Coronary artery (tissue), 2 donors: ENCODE results near the gene ATF6B.

Experiments
- DNase-seq: peaks from one replicate; pipeline ENCODE4 v3.0.0-alpha.2; 2017; ENCODE audit warnings: low spot score
- H3K27ac ChIP-seq, 2 donors: fragments of 200-600 bp; sonication (generic); one replicate each; pipeline ENCODE4 v1.5.1; 2016 to 2019
- H3K4me3 ChIP-seq: fragments of 200-600 bp; sonication (generic); 2 replicates; pipeline ENCODE4 v1.5.1; 2016; ENCODE audit warnings: mild to moderate bottlenecking, moderate library complexity
- CTCF ChIP-seq: fragments of 200-600 bp; sonication (generic); IDR thresholded peaks from one replicate; pipeline ENCODE4 v1.5.1; 2019; ENCODE audit warnings: antibody characterized with exemption

Gene ATF6B

GRCh38 chr6:32167154-32167760, 39.2 kb upstream of the ATF6B start:
- no peak overlapping the region for H3K4me3 ChIP-seq
- no peak for TF ChIP-seq CTCF
- peak; percentile 68 for DNase-seq
- H3K27ac ChIP-seq: peak overlapping the region in 1 of 2 donors; percentile 45

GRCh38 chr6:32166411-32167061, 38.5 kb upstream of the ATF6B start:
- TF ChIP-seq CTCF: no peak
- H3K27ac ChIP-seq: peak overlapping the region in 1 of 2 donors; percentile 45
- DNase-seq: peak; percentile 71
- H3K4me3 ChIP-seq: no peak overlapping the region

GRCh38 chr6:32164295-32164694, 36.2 kb upstream of the ATF6B start, which contains the start of gene EGFL8:
Gene EGFL8 (plus strand): TSS chr6:32164595. CDS start chr6:32166166, 1,571 bp downstream.
- Histone ChIP-seq H3K4me3 (no peak within 1 kb of the TSS), H3K27ac (peak within 1 kb of the TSS in 1 of 2 donors; percentile 52)
- no peak for TF ChIP-seq CTCF
- no peak for DNase-seq

- no peak overlapping the region for H3K4me3 ChIP-seq
- H3K27ac ChIP-seq: peak overlapping the region in 1 of 2 donors; percentile 52
- DNase-seq: no peak
- TF ChIP-seq CTCF: no peak
Measured at GRCh38 chr6:32163559-32164258, 35.7 kb upstream of the ATF6B start.

GRCh38 chr6:32158052-32158451, 30.0 kb upstream of the ATF6B start:
- no peak for DNase-seq
- TF ChIP-seq CTCF: no peak
- Histone ChIP-seq H3K4me3 (no peak overlapping the region), H3K27ac (no peak overlapping the region)

GRCh38 chr6:32156891-32157290, 28.8 kb upstream of the ATF6B start:
- no peak for TF ChIP-seq CTCF
- no peak overlapping the region for H3K27ac ChIP-seq
- no peak for DNase-seq
- no peak overlapping the region for H3K4me3 ChIP-seq
